Measurements from ENCODE around the gene BANK1.
"Not testable (repeated sequence)": the region's sequence is repeated elsewhere in the genome, so short reads cannot be mapped to it uniquely, and the experiment has no call there.

The BANK1 gene

GRCh38 chr4:101824500-101824899 is 34.0 kb downstream of the BANK1 start:
- no peak for DNase-seq

- no peak for DNase-seq
Measured at GRCh38 chr4:101825953-101826352, 35.4 kb downstream of the BANK1 start.

GRCh38 chr4:101831816-101832215 is 41.3 kb downstream of the BANK1 start:
- no peak for DNase-seq

- DNase-seq = no peak
Measured at GRCh38 chr4:101833480-101833879, 43.0 kb downstream of the BANK1 start.

GRCh38 chr4:101835121-101835904 is 44.8 kb downstream of the BANK1 start:
- no peak for DNase-seq

GRCh38 chr4:101843054-101843453 is 52.5 kb downstream of the BANK1 start:
- DNase-seq = no peak

- DNase-seq = no peak
Measured at GRCh38 chr4:101846550-101846949, 56.0 kb downstream of the BANK1 start.

- no peak for DNase-seq
Measured at GRCh38 chr4:101850698-101851097, 60.2 kb downstream of the BANK1 start.

GRCh38 chr4:101851672-101852071 is 61.1 kb downstream of the BANK1 start:
- no peak for DNase-seq

- DNase-seq = no peak
Measured at GRCh38 chr4:101853028-101853427, 62.5 kb downstream of the BANK1 start.

- DNase-seq = no peak
Measured at GRCh38 chr4:101853691-101854090, 63.2 kb downstream of the BANK1 start.

- no peak for DNase-seq
Measured at GRCh38 chr4:101855239-101855638, 64.7 kb downstream of the BANK1 start.

- DNase-seq = no peak
Measured at GRCh38 chr4:101856149-101856548, 65.6 kb downstream of the BANK1 start.

- no peak for DNase-seq
Measured at GRCh38 chr4:101857176-101857575, 66.6 kb downstream of the BANK1 start.

- DNase-seq = no peak
Measured at GRCh38 chr4:101858641-101859040, 68.1 kb downstream of the BANK1 start.

GRCh38 chr4:101862595-101862994 is 72.1 kb downstream of the BANK1 start:
- no peak for DNase-seq

GRCh38 chr4:101864660-101865059 is 74.1 kb downstream of the BANK1 start:
- DNase-seq = no peak

GRCh38 chr4:101865501-101866062 is 75.1 kb downstream of the BANK1 start:
- DNase-seq = no peak

GRCh38 chr4:101870874-101871273 is 80.3 kb downstream of the BANK1 start:
- no peak for DNase-seq

- no peak for DNase-seq
Measured at GRCh38 chr4:101871962-101872676, 81.6 kb downstream of the BANK1 start.

GRCh38 chr4:101885574-101885973 is 95.0 kb downstream of the BANK1 start:
- no peak for DNase-seq

GRCh38 chr4:101886826-101887225 is 96.3 kb downstream of the BANK1 start:
- DNase-seq = no peak

GRCh38 chr4:101888472-101888871 is 97.9 kb downstream of the BANK1 start:
- DNase-seq = no peak

- not testable (repeated sequence) for DNase-seq
Measured at GRCh38 chr4:101905527-101905926, 115.0 kb downstream of the BANK1 start.
